ENCODE data around the gene CRY2.

CRY2 gene

DNA sequence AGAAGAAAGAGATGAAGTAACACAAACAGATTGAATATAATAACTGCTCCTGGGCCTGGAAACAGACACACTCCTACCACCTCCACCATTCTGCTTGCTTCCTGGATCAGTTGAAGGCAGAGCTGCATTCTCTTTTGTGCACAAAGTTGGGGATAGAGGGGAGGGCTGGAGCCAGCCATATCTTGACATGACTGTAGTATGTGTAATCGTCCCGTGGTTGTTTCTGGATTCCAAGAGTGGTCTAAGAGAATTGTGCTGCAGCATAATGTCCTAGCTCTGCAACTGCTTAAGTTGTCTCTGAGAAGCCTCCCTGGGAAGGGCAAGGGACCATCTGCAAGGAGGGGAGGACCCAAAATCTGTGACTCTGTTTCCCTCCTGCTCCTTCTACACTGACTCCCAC, 3.2 kb downstream of the CRY2 start:
- DNase-seq = peak; percentile 63

- DNase-seq = no peak
These were observed 4.0 kb downstream of the CRY2 start for GRCh38 chr11:45851228-45851627.

- no peak for DNase-seq
These were observed 4.9 kb downstream of the CRY2 start for GRCh38 chr11:45852018-45852711.

GRCh38 chr11:45852712-45853101, 5.4 kb downstream of the CRY2 start:
- no peak for DNase-seq

DNA sequence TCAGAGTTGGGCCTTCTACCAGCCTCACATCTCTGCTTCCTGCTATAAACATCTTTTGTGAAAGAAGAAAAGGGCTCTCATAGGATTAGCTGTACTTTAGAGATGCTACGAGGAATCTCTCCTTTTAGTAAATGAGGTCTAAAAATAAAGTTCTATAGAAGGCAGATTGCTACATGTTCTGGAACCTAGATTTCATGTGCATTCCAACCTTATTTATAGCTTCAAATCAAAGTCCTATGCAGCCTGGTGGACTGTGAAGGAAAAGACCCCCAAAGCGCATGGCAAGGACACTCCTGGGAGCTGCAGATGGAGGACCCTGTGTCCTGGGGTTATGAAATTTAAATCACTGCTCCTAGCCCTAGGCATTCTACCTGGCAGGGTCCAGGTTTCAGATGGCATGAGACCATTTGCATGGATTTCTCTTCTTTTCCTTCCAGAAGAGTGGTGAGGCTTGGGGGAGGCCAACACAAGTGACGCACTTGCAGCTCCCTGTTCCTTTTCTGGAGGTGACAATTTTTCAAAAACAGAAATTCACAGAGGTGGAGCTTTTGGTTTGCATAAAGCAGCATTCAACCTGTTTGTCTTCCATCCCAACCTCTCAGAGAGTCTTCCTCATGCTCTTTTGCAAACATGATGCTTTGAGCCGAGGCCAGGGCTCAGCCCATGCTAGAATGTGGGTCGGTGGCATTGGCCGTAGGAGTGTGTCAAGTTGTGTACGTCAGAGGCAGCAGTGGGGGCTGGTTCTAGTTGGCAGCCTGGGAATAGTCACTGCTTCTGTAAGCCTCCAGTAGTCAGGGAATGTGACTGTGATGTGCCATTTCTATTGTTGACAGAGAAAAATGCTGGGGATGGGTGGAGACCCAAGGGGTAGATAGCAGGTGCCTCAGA, 6.3 kb downstream of the CRY2 start:
- DNase-seq = no peak

DNA sequence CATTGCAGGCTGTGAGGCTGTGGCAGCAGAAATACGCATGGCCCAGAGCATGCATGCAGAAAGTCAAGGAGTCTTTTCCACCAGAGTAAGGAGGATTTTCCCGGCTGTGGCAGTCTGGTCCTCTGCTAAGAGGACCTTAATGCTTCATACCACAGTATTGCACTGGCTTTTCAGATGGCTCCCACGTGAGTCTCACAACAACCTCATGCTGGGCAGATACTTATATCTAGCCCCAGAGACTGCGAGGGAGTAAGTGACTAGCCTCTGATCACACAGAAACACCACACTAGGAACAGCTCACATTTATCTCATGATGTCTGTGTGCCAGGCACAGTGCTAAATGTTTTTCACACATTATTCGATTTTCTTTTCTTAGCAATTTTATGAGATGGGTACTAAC, 8.0 kb downstream of the CRY2 start:
- no peak for DNase-seq

- DNase-seq = no peak
These were observed 8.8 kb downstream of the CRY2 start for GRCh38 chr11:45856044-45856468.

GRCh38 chr11:45857961-45858474, 10.7 kb downstream of the CRY2 start:
- peak; percentile 72 for DNase-seq

- no peak for DNase-seq
These were observed 11.6 kb downstream of the CRY2 start for GRCh38 chr11:45858751-45859398.

DNA sequence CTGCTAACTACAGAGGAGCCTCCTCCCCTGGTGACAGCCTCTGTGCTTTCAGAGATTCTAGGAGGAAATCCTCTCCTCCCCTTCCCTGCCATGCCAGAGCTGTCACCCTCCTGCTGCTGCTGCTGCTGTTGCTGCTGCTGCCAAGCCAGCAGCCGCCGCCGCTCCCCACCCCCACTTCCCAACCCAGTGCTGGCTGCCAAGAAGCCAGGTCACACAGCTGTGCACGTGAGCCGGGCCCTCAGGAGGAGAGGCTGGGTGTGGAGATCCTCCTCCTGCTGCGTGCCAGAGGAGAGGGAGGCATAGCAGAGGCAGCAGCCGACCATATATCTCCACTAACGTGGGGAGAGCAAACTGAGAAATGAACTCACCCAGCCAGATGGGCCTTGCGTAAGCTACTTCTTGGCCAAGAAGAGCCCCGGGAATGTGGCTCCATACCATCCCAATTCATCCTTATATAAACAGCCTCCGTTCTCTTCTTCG, 12.4 kb downstream of the CRY2 start:
- peak; percentile 96 for DNase-seq

- DNase-seq = no peak
These were observed 13.1 kb downstream of the CRY2 start for GRCh38 chr11:45860348-45860747.

DNA sequence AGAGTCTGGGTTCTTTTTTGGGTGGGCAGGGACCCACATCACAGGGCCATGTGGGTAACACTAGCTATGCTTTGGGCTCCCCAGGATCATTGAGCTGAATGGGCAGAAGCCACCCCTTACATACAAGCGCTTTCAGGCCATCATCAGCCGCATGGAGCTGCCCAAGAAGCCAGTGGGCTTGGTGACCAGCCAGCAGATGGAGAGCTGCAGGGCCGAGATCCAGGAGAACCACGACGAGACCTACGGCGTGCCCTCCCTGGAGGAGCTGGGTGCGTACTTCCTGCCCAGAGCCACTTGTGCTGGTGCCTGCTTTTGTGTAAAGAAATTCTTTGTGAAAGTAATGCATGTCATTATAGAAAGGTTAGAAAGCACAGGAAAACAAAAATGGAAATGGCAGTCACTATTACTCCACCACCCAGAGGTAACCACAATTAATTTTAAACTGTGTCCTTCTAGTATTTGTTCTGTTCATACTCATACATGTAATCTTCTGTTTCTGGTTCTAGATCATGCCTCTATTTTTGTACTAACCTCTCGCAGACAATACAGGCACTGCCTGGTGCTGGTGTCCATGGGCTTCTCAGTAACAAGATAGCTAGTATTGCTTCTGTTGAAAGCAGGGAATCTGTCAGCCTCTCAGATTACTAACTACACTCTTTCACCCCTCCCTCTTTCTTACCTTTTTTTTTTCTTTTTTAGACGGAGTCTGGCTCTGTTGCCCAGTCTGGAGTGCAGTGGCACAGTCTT, 13.7 kb downstream of the CRY2 start:
- no peak for DNase-seq

- DNase-seq = no peak
These were observed 16.8 kb downstream of the CRY2 start for GRCh38 chr11:45864041-45864440.

DNA sequence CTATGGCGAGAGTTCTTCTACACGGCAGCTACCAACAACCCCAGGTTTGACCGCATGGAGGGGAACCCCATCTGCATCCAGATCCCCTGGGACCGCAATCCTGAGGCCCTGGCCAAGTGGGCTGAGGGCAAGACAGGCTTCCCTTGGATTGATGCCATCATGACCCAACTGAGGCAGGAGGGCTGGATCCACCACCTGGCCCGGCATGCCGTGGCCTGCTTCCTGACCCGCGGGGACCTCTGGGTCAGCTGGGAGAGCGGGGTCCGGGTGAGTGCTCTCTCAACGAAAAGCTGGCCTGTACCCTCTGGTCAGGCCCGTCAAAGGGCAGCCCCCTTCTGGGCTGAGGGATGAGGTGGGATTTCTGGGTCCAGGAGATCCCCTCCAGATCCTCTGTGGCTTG, 22.3 kb downstream of the CRY2 start:
- DNase-seq = no peak

DNA sequence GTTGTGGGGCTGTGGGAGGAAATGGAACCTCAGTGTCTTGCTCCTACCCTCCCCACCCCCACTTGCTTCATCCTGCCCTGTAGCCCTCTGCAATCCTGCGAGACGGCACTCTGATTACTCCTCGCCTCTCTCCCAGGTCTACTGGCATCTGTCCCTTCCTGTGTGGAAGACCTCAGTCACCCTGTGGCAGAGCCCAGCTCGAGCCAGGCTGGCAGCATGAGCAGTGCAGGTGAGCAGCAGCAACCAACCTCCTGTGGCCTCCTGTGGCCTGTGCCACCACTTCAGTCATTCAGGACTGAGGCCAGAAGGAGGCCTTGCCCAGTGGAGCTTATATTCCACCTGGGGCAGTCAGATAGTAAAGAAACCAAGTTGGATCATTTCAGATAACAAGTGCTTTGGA, 23.4 kb downstream of the CRY2 start:
- DNase-seq = no peak

GRCh38 chr11:45871638-45872037, 24.4 kb downstream of the CRY2 start:
- DNase-seq = no peak

- peak; percentile 94 for DNase-seq
These were observed 25.5 kb downstream of the CRY2 start for GRCh38 chr11:45872651-45873356.

GRCh38 chr11:45876401-45876800, 29.1 kb downstream of the CRY2 start:
- no peak for DNase-seq

DNA sequence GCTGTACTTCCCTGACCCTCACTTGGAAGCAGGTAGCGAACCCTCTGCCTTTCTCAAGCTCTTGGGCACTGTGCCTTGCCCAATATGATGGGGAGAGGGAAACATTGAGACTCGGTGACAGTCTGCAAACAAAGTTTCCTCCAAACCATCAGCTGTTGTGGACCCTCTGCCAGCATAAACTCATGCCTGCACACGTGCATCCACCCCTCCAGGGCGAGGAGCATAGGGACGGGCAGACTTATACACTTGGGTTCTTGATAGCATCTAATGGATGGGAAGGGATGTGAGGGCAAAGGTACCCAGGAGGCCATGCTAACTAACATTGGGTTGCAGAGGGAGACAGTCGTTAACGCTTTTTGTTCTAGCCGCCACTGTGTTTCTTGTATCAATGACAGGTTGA, 29.9 kb downstream of the CRY2 start:
- no peak for DNase-seq

DNA sequence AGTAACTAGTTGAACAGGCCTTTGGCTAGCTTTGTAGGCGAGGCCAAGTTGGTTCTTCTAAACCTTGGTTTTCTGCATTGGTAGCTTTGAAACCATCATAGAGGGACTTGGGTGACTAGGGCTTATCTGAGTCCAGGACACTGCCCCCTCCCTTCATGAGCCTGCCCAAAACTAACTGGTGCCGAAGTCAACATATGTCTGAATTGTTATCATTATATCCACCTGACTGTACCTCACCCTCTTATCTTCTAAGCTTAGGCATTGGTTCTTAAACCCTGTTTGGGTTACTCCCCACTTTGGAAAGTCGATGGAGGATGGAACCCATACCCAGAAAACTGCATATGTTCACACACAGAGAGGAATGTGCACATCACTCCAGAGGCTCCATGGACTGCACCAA, 30.6 kb downstream of the CRY2 start:
- no peak for DNase-seq

- DNase-seq = peak; percentile 10
These were observed 32.8 kb downstream of the CRY2 start for GRCh38 chr11:45879803-45880686.
